ENCODE data around the gene ITPRIPL1. TPM values are rescaled to one million over a fixed set of nuclear protein-coding genes. Genes with fewer than 3 reads are reported as not detected.

The ITPRIPL1 gene
- total and polyA plus RNA-seq, 4 donors, result 0.19 to 3.1 (median 0.28) TPM

DNA sequence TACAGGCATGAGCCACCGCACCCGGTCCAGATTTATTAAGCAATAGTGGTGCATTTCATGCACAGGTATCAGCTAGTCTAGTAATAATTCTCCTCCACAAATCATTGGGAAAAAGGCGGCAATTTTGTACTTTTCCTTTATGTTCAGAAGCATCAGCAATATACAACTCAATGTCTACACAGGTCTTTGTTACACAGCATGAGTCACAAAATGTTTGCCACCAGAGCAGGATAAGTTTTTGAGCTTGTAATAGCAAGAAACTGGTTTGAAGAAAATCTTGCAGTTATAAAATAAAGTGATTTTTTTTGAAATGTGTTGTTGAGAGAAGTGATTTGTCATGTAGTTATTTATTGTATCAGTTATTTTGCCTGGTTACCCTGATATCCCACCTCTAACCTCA, 4.8 kb upstream of the ITPRIPL1 start:
- H3K4me1 ChIP-seq (ENCODE audit: control insufficient read depth in 4 of 4, insufficient read depth in 4 of 4, low read length in 3 of 4), result peaks cover 0 to 17% (median 12%) of the 10 kb centered on the region in 4 donors

DNA sequence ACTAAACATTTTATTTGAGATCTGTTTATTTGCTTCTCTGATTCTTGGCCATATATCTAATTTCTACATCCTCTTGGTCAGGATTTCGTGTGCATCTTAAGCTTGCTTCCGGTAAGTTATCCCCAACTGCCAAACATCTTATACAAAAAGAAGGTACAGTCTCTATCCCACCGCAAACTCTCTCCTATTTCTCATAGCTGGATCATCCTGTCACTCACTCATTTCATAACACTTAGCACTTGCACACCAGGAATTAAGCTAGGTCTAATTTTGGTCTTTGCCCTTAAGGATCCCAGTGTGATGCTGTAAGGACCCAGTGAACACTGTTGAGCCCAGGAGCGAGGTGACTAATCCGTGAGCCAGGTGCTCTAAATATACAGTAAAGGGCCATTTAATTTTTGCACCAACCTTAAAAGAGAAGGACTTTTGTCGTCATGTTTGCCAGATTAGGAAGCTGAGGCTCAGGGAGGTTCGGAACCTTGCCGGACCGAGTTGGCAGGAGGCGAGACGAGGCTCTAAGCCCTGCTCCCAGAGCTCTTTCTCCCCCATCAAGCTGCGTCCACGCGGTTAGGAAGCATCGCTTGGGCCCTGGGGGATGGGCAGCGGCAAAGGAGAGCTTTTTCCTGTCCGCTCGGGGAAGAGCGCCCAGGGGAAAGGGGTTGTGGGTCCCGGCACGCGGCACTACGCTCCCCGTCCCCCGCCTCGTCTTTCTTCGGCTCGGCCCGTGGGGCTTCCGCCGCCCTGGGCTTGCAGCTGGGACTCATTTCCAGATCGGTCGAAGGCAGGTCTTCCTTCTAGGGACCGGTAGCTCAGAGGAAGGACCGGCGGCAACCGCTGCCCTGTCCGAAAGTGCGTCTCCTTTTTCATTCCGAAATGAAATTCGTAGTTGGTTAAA, 4.1 kb upstream of the ITPRIPL1 start:
- WGBS, result 7% methylated on average over 41 of the region's 41 CpGs
- Histone ChIP-seq H3K27me3 (ENCODE audit: control insufficient read depth in 4 of 4, insufficient read depth in 4 of 4, low read length in 3 of 4) (peaks cover 0 to 2% (median 0%) of the 10 kb centered on the region in 4 donors), H3K36me3 (ENCODE audit: control insufficient read depth in 4 of 4, insufficient read depth in 3 of 4, low read depth in 1 of 4, low read length in 3 of 4) (no peaks in the 10 kb centered on the region), H3K9ac (ENCODE audit: low read depth in 1 of 2, low read length in 2 of 2) (peak overlapping the region; percentile 15 to 16), H3K4me1 (ENCODE audit: control insufficient read depth in 4 of 4, insufficient read depth in 4 of 4, low read length in 3 of 4) (peaks cover 0 to 17% (median 12%) of the 10 kb centered on the region in 4 donors), H3K9me3 (ENCODE audit: control insufficient read depth in 4 of 4, low read length in 3 of 4) (no peaks in the 10 kb centered on the region), H3K4me3 (ENCODE audit: low read depth in 1 of 3, low read length in 3 of 3) (peak overlapping the region; percentile 38 to 50 (median 50)), H3K27ac (ENCODE audit: low read depth in 1 of 2, low read length in 2 of 2) (peak overlapping the region in 1 of 2 donors; percentile 25)
- TF ChIP-seq, protein P1, sequence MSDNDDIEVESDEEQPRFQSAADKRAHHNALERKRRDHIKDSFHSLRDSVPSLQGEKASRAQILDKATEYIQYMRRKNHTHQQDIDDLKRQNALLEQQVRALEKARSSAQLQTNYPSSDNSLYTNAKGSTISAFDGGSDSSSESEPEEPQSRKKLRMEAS (IDR thresholded peaks at IDR 0.05), result peak; percentile 47
- TF ChIP-seq, protein P2, sequence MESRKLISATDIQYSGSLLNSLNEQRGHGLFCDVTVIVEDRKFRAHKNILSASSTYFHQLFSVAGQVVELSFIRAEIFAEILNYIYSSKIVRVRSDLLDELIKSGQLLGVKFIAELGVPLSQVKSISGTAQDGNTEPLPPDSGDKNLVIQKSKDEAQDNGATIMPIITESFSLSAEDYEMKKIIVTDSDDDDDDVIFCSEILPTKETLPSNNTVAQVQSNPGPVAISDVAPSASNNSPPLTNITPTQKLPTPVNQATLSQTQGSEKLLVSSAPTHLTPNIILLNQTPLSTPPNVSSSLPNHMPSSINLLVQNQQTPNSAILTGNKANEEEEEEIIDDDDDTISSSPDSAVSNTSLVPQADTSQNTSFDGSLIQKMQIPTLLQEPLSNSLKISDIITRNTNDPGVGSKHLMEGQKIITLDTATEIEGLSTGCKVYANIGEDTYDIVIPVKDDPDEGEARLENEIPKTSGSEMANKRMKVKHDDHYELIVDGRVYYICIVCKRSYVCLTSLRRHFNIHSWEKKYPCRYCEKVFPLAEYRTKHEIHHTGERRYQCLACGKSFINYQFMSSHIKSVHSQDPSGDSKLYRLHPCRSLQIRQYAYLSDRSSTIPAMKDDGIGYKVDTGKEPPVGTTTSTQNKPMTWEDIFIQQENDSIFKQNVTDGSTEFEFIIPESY (IDR thresholded peaks at IDR 0.05), result no peak
- TF ChIP-seq HNF4G (IDR thresholded peaks at IDR 0.05) (no peak), FOXA1 (IDR thresholded peaks at IDR 0.05) (no peak)
- TF ChIP-seq, protein P3, sequence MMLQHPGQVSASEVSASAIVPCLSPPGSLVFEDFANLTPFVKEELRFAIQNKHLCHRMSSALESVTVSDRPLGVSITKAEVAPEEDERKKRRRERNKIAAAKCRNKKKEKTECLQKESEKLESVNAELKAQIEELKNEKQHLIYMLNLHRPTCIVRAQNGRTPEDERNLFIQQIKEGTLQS (IDR thresholded peaks at IDR 0.05), result no peak
- DNase-seq (ENCODE audit: low spot score), result no peak

More for the DNA sequence above, 4.8 kb upstream of the ITPRIPL1 start:
- H3K4me3 ChIP-seq (ENCODE audit: low read depth in 1 of 3, low read length in 3 of 3), result no peak overlapping the region
- DNase-seq (ENCODE audit: low spot score), result no peak
- H3K27me3 ChIP-seq (ENCODE audit: control insufficient read depth in 4 of 4, insufficient read depth in 4 of 4, low read length in 3 of 4), result peaks cover 0 to 2% (median 0%) of the 10 kb centered on the region in 4 donors
- H3K36me3 ChIP-seq (ENCODE audit: control insufficient read depth in 4 of 4, insufficient read depth in 3 of 4, low read depth in 1 of 4, low read length in 3 of 4), result no peaks in the 10 kb centered on the region
- H3K9me3 ChIP-seq (ENCODE audit: control insufficient read depth in 4 of 4, low read length in 3 of 4), result no peaks in the 10 kb centered on the region
- no peak overlapping the region for H3K27ac ChIP-seq (ENCODE audit: low read depth in 1 of 2, low read length in 2 of 2)
- TF ChIP-seq HNF4G (IDR thresholded peaks at IDR 0.05), result no peak
- TF ChIP-seq JUND (IDR thresholded peaks at IDR 0.05), result no peak
- TF ChIP-seq, protein P4, sequence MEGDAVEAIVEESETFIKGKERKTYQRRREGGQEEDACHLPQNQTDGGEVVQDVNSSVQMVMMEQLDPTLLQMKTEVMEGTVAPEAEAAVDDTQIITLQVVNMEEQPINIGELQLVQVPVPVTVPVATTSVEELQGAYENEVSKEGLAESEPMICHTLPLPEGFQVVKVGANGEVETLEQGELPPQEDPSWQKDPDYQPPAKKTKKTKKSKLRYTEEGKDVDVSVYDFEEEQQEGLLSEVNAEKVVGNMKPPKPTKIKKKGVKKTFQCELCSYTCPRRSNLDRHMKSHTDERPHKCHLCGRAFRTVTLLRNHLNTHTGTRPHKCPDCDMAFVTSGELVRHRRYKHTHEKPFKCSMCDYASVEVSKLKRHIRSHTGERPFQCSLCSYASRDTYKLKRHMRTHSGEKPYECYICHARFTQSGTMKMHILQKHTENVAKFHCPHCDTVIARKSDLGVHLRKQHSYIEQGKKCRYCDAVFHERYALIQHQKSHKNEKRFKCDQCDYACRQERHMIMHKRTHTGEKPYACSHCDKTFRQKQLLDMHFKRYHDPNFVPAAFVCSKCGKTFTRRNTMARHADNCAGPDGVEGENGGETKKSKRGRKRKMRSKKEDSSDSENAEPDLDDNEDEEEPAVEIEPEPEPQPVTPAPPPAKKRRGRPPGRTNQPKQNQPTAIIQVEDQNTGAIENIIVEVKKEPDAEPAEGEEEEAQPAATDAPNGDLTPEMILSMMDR (IDR thresholded peaks at IDR 0.05; ENCODE audit: low read depth, low read length, missing input control), result no peak
- no peak for TF ChIP-seq NR2F2 (IDR thresholded peaks at IDR 0.05)
- TF ChIP-seq, protein P1 (IDR thresholded peaks at IDR 0.05), result no peak
- TF ChIP-seq YY1 (IDR thresholded peaks at IDR 0.05), result no peak
- TF ChIP-seq FOXA1 (IDR thresholded peaks at IDR 0.05), result no peak
- TF ChIP-seq, protein P3 (IDR thresholded peaks at IDR 0.05), result no peak
- H3K9ac ChIP-seq (ENCODE audit: low read depth in 1 of 2, low read length in 2 of 2), result no peak overlapping the region
- WGBS, result 87% methylated on average over 3 of the region's 3 CpGs

DNA sequence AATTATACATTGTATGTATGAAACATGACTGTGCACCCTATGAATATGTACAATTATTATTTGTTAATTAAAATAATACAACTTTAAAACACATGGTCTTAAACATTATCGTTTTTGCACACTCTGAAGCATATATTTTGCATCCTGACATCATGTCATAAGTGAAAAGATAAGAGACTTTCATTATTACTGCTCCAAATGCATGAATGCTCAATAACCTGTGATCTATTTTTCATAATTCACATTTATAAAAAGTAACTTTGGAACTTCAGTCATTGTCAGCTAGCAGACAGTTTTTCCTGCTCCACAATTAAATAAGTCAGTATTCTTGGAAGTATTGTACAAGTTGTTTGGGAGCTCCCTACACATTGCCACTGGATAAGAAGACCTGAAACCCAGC, 1.3 kb upstream of the ITPRIPL1 start:
- no peak for DNase-seq (ENCODE audit: low spot score)
- peaks cover 0 to 2% (median 0%) of the 10 kb centered on the region in 4 donors for H3K27me3 ChIP-seq (ENCODE audit: control insufficient read depth in 4 of 4, insufficient read depth in 4 of 4, low read length in 3 of 4)
- 89% methylated on average over 1 of the region's 1 CpG for WGBS

More for the DNA sequence above, 1.3 kb upstream of the ITPRIPL1 start:
- Histone ChIP-seq H3K4me1 (ENCODE audit: control insufficient read depth in 4 of 4, insufficient read depth in 4 of 4, low read length in 3 of 4) (peaks cover 0 to 17% (median 12%) of the 10 kb centered on the region in 4 donors), H3K27ac (ENCODE audit: low read depth in 1 of 2, low read length in 2 of 2) (no peak overlapping the region), H3K9me3 (ENCODE audit: control insufficient read depth in 4 of 4, low read length in 3 of 4) (no peaks in the 10 kb centered on the region), H3K9ac (ENCODE audit: low read depth in 1 of 2, low read length in 2 of 2) (no peak overlapping the region), H3K36me3 (ENCODE audit: control insufficient read depth in 4 of 4, insufficient read depth in 3 of 4, low read depth in 1 of 4, low read length in 3 of 4) (no peaks in the 10 kb centered on the region), H3K4me3 (ENCODE audit: low read depth in 1 of 3, low read length in 3 of 3) (no peak overlapping the region)
- TF ChIP-seq, protein P5, sequence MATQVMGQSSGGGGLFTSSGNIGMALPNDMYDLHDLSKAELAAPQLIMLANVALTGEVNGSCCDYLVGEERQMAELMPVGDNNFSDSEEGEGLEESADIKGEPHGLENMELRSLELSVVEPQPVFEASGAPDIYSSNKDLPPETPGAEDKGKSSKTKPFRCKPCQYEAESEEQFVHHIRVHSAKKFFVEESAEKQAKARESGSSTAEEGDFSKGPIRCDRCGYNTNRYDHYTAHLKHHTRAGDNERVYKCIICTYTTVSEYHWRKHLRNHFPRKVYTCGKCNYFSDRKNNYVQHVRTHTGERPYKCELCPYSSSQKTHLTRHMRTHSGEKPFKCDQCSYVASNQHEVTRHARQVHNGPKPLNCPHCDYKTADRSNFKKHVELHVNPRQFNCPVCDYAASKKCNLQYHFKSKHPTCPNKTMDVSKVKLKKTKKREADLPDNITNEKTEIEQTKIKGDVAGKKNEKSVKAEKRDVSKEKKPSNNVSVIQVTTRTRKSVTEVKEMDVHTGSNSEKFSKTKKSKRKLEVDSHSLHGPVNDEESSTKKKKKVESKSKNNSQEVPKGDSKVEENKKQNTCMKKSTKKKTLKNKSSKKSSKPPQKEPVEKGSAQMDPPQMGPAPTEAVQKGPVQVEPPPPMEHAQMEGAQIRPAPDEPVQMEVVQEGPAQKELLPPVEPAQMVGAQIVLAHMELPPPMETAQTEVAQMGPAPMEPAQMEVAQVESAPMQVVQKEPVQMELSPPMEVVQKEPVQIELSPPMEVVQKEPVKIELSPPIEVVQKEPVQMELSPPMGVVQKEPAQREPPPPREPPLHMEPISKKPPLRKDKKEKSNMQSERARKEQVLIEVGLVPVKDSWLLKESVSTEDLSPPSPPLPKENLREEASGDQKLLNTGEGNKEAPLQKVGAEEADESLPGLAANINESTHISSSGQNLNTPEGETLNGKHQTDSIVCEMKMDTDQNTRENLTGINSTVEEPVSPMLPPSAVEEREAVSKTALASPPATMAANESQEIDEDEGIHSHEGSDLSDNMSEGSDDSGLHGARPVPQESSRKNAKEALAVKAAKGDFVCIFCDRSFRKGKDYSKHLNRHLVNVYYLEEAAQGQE (IDR thresholded peaks at IDR 0.05), result no peak
- TF ChIP-seq, protein P2 (IDR thresholded peaks at IDR 0.05), result no peak
- no peak for TF ChIP-seq YY1 (IDR thresholded peaks at IDR 0.05)

Data from liver (tissue), 9 donors.